GM12864 (cell line): Measurements from ENCODE around the gene THBS2.

Experiments
- DNase-seq: peaks from one replicate; pipeline ENCODE4 v3.0.0-alpha.2; 2011; ENCODE audit warnings: low read depth
- H3K4me3 ChIP-seq: 2 replicates; pipeline ENCODE4 v1.5.1; 2011; ENCODE audit warnings: mild to moderate bottlenecking, low read depth, low read length, control low read depth
- CTCF ChIP-seq: IDR thresholded peaks from 2 replicates; pipeline ENCODE4 v1.5.1; 2011; ENCODE audit warnings: low read depth, mild to moderate bottlenecking, moderate library complexity, low read length, control low read depth, inconsistent platforms; ENCODE audit errors: missing control alignments

The THBS2 gene

DNA sequence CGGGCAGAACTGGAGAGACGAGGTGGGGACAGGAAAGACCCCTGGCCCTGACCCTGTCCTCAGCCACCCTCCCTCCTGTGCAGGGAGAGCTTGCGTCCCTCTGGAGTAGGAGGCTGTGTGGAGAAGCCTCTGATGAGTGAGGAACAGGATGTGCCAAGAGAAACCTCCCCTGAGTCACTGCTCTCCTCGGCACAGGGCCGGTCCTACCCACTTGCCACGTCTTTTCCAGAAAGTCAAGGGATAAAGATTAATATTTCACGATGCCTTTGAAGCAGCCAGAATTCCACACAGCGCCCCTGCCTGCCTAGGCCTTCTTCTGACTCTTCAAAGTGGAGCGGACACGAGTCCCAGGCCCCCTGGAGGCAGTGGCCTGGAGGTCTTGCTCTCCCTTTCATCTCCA is 34.9 kb upstream of the THBS2 start:
- H3K4me3 ChIP-seq, result no peak overlapping the region
- no peak for DNase-seq
- TF ChIP-seq CTCF, result no peak

- DNase-seq, result no peak
- no peak for TF ChIP-seq CTCF
- H3K4me3 ChIP-seq, result no peak overlapping the region
Observed at GRCh38 chr6:169287675-169288074, 34.0 kb upstream of the THBS2 start.

- TF ChIP-seq CTCF, result no peak
Observed at GRCh38 chr6:169286961-169287360, 33.3 kb upstream of the THBS2 start.

GRCh38 chr6:169285165-169285564 is 31.5 kb upstream of the THBS2 start:
- H3K4me3 ChIP-seq, result no peak overlapping the region
- DNase-seq, result no peak
- no peak for TF ChIP-seq CTCF

More at GRCh38 chr6:169286961-169287360, 33.3 kb upstream of the THBS2 start:
- H3K4me3 ChIP-seq, result no peak overlapping the region
- DNase-seq, result no peak

- no peak for DNase-seq
- H3K4me3 ChIP-seq, result no peak overlapping the region
- no peak for TF ChIP-seq CTCF
Observed at GRCh38 chr6:169283924-169284323, 30.3 kb upstream of the THBS2 start.

DNA sequence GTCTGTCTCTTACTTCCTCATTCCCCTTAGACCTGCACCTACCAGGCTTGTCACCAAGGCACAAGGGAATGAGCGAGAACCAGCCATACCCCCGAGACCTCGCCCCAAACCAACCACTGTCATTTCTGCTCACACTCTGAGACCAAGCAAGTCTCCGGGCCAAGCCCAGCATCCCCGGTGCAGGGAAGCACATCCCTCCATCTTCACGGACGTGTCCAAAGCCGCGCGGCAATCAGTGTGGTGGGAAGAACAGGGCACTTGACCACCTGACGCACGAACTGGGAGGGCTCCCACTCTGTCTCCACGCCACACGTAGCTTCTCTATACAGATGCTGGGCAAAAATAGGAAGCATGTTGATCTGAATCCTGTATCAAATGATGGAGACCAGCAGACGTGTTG is 28.4 kb upstream of the THBS2 start:
- TF ChIP-seq CTCF, result no peak

DNA sequence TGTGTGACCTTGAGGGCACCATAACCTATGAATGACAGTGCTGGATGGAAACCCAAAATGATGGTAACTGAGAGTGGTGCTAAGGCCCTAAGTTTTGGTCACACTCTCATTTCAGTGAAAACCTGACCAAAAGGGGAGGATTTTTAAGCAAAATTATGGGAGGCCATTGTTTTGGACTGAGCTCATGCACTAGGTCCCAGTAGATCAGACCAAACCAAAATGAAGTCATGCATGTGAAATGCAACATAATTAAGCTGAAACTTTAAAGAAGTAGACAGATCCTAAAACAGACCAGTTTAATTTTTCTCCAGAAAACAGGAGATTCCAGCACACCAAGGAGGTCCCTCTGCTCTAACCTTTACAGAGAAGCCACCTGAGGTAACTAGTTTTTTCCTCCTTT is 24.0 kb upstream of the THBS2 start:
- no peak overlapping the region for H3K4me3 ChIP-seq
- no peak for DNase-seq
- no peak for TF ChIP-seq CTCF

More for the DNA sequence above, 28.4 kb upstream of the THBS2 start:
- DNase-seq, result no peak
- no peak overlapping the region for H3K4me3 ChIP-seq
